Thyroid gland (tissue), 4 donors: ENCODE data around the gene RNF215. TPM values are rescaled to one million over a fixed set of nuclear protein-coding genes. Genes with fewer than 3 reads are reported as not detected.
"Not testable (repeated sequence)": the region's sequence is repeated elsewhere in the genome, so short reads cannot be mapped to it uniquely, and the experiment has no call there.

Experiments used
- DNase-seq, 2 donors: peaks; one replicate each; pipeline ENCODE4 v3.0.0-alpha.2; 2019
- H3K27ac ChIP-seq, 3 donors: fragments of 200-600 bp; sonication (generic); 1 replicate in 2 of 3; 2 replicates in 1 of 3; pipeline ENCODE4 v1.5.1; 2016 to 2019; ENCODE audit warnings: mild to moderate bottlenecking in 1 of 3, moderate library complexity in 1 of 3
- H3K27me3 ChIP-seq: fragments of 200-600 bp; sonication (generic); one replicate; pipeline ENCODE4 v1.5.1; 2019
- H3K36me3 ChIP-seq, 2 donors: fragments of 200-600 bp; sonication (generic); one replicate each; pipeline ENCODE4 v1.5.1; 2016 to 2019
- H3K4me1 ChIP-seq, 2 donors: fragments of 200-600 bp; sonication (generic); one replicate each; pipeline ENCODE4 v1.5.1; 2017 to 2019
- H3K4me3 ChIP-seq, 3 donors: fragments of 200-600 bp; sonication (generic); replicated peaks in 1 of 3; 1 replicate in 2 of 3; 2 replicates in 1 of 3; pipeline ENCODE4 v1.5.1; 2016; ENCODE audit warnings: mild to moderate bottlenecking in 1 of 3
- H3K9me3 ChIP-seq: fragments of 200-600 bp; sonication (generic); one replicate; pipeline ENCODE4 v1.5.1; 2017
- POLR2A ChIP-seq, 2 donors: fragments of 450-650 bp; IDR thresholded peaks; one replicate each; pipeline ENCODE4 v1.6.1; 2017; ENCODE audit warnings: antibody characterized with exemption in 2 of 2, mild to moderate bottlenecking in 2 of 2, moderate library complexity in 1 of 2
- WGBS, 2 donors: methylation state at CpG; one replicate each; pipeline ENCODE4 v1.1.5; 2017; 5-methylcytosine and 5-hydroxymethylcytosine counted together
- intact Hi-C: fragments of 100-400 bp; cut with DNase I; formaldehyde crosslinking; loops from one replicate; pipeline ENCODE4 v1.15.1; 2023
- total RNA-seq, 4 donors: library from RNA; depleted of rRNA; stranded (reverse); fragments of >200 nt; gene quantifications; one replicate each; pipeline ENCODE4 v1.2.3, GENCODE V29; 2016
- TF ChIP-seq, protein P1 (sequence below), 6 experiments: fragments of 200-600 bp in 3 of 6; fragments of 450-650 bp in 3 of 6; sonication (generic) in 3 of 6; IDR thresholded peaks; one replicate each; pipeline ENCODE4 v1.5.1; 2016 to 2019; ENCODE audit warnings: antibody characterized with exemption in 6 of 6, mild to moderate bottlenecking in 2 of 6, inconsistent platforms in 1 of 6, moderate library complexity in 1 of 6

The RNF215 gene
- total RNA-seq, 4 donors from 2014 or later: 14.8 to 25.5 (median 18.8) TPM

DNA sequence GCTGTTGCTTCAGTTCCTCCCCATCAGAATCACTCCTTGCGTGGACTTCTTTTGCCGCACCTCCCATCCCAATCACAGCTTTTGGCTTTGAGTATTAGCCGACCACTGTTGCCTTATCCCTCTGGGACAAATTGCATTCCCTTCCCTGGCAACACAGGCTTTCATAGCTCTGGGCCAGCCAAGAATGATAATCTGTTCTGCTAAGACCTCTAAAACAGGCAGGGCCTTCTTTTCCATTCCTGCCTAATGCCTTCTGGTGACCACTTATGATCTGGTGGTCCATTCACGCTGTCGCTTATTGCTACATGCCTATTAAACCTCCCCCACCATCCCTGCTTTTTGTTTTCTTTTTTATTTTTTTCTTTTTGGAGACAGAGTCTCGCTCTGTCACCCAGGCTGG is 19.2 kb upstream of the RNF215 start:
- TF ChIP-seq, protein P1, sequence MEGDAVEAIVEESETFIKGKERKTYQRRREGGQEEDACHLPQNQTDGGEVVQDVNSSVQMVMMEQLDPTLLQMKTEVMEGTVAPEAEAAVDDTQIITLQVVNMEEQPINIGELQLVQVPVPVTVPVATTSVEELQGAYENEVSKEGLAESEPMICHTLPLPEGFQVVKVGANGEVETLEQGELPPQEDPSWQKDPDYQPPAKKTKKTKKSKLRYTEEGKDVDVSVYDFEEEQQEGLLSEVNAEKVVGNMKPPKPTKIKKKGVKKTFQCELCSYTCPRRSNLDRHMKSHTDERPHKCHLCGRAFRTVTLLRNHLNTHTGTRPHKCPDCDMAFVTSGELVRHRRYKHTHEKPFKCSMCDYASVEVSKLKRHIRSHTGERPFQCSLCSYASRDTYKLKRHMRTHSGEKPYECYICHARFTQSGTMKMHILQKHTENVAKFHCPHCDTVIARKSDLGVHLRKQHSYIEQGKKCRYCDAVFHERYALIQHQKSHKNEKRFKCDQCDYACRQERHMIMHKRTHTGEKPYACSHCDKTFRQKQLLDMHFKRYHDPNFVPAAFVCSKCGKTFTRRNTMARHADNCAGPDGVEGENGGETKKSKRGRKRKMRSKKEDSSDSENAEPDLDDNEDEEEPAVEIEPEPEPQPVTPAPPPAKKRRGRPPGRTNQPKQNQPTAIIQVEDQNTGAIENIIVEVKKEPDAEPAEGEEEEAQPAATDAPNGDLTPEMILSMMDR (IDR thresholded peaks at IDR 0.05): no peak
- TF ChIP-seq POLR2A (IDR thresholded peaks at IDR 0.05): no peak
- 85 to 95% methylated on average over 6 of the region's 6 CpGs for WGBS, 2 donors

DNA sequence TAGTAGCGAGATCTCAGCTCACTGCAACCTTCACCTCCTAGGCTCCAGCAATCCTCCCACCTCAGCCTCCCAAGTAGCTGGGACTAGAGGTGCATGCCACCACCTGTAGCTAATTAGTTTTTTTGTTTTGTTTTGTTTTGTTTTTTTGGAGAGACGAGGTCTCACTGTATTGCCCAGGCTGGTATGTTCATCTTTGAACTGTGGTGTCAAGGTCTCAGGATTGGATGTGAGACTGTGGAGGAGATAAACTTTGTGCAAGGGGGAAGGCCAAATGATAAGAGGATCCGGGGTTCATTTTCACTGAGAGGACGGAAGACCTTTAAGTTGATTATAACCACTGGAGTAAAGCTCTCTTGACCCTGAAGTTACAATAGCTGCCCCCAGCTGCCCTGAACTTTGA is 18.5 kb upstream of the RNF215 start:
- intact Hi-C loops: no loop called here
- Histone ChIP-seq H3K4me3 (no peak overlapping the region), H3K27me3 (no peaks in the 10 kb centered on the region), H3K4me1 (peaks cover 0 to 5% of the 10 kb centered on the region in 2 donors), H3K27ac (no peak overlapping the region), H3K9me3 (no peaks in the 10 kb centered on the region), H3K36me3 (peaks cover 12 to 21% of the 10 kb centered on the region in 2 donors)
- DNase-seq: no peak
- no peak for TF ChIP-seq POLR2A (IDR thresholded peaks at IDR 0.05)
- TF ChIP-seq, protein P1 (IDR thresholded peaks at IDR 0.05): no peak
- 83 to 88% methylated on average over 3 to 4 of the region's 4 CpGs for WGBS, 2 donors

More for the DNA sequence above, 19.2 kb upstream of the RNF215 start:
- Histone ChIP-seq H3K9me3 (no peaks in the 10 kb centered on the region), H3K4me3 (no peak overlapping the region), H3K27ac (no peak overlapping the region), H3K27me3 (no peaks in the 10 kb centered on the region), H3K4me1 (peaks cover 0 to 5% of the 10 kb centered on the region in 2 donors), H3K36me3 (peaks cover 16 to 27% of the 10 kb centered on the region in 2 donors)
- DNase-seq: no peak
- intact Hi-C loops: no loop called here

DNA sequence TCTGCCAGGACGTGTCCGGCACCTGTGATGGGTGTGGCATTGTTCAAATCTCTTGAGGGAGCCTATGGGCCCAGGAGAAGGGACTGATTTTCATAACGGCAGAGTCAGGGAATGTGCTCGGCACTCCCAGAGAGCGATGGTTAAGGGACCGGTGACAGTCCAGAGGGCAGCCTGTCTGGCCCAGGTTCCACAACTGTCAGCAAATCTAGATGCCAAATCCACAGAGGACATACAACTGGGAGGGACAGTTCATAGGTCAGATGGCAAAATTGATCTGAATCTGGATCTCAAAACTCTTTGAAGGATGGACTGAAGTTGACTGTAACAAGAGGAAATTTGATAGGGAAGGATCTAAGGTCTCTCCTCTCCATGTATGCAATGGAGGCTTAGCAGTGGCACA is 17.1 kb upstream of the RNF215 start:
- peaks cover 0 to 12% of the 10 kb centered on the region in 2 donors for H3K36me3 ChIP-seq
- H3K27ac ChIP-seq: no peak overlapping the region
- 86 to 97% methylated on average over 6 of the region's 6 CpGs for whole genome bisulfite sequencing, 2 donors
- DNase-seq: no peak
- no peak overlapping the region for H3K4me3 ChIP-seq
- intact Hi-C loops: no loop called here
- H3K4me1 ChIP-seq: peaks cover 0 to 5% of the 10 kb centered on the region in 2 donors
- TF ChIP-seq POLR2A (IDR thresholded peaks at IDR 0.05): no peak
- TF ChIP-seq, protein P1 (IDR thresholded peaks at IDR 0.05): no peak
- H3K27me3 ChIP-seq: no peaks in the 10 kb centered on the region
- no peaks in the 10 kb centered on the region for H3K9me3 ChIP-seq

DNA sequence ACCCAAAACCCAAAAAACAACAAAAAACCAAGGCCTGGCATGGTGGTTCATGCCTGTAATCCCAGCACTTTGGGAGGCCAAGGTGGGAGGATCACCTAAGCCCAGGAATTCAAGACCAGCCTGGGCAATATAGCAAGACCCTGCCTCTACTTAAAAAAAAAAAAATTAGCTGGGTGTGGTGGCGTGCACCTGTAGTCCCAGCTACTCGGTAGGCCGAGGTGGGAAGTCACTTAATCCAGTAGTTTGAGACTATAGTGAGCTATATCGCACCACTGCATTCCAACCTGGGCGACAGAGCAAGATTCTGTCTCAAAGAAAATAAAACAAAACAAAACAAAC is 15.5 kb upstream of the RNF215 start:
- H3K4me1 ChIP-seq: peaks cover 9 to 18% of the 10 kb centered on the region in 2 donors
- intact Hi-C loops, H3K4me3 ChIP-seq, H3K9me3 ChIP-seq, DNase-seq, H3K27ac ChIP-seq, H3K27me3 ChIP-seq: not testable (repeated sequence)
- peaks cover 0 to 12% of the 10 kb centered on the region in 2 donors for H3K36me3 ChIP-seq
- 98 to 100% methylated on average over 5 of the region's 5 CpGs for WGBS, 2 donors

DNA sequence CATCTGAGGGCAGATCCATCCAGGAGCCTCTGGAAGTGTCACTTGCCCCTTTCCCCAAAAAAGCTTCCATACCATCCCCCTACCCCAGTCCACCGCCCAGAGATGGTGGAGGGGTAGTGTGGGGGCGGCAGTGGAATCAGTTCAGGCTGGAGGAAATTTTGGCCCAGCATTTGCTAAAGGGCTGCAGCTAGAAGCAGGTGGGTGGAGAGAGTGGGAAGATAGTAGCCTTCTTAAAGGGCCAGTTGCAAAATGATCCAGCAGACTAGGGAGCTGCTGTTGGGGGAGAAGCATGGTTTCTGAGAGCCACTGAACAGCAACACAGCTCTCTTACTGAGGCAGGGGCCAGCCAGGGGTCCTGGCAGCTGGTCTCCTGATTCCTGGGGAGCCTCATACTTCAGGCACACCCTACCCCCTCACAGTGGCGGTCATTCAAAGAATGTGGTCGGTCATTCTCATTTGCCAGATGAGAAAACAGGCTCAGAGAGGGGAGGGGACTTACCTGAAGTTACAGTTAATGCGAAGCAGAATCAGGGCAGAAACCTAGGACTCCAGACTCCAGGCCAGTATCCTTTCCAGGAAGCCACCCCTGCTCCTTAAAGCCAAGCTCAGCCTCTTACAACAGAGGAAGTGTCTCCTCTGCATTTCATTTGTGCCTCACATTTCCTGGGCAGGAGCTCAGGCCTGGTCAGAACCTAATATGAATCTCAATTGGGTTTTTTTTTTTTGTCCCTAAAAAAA is 15.0 kb upstream of the RNF215 start:
- TF ChIP-seq, protein P1 (IDR thresholded peaks at IDR 0.05): no peak
- TF ChIP-seq POLR2A (IDR thresholded peaks at IDR 0.05): no peak
- H3K27ac ChIP-seq: no peak overlapping the region
- H3K36me3 ChIP-seq: peaks cover 0 to 8% of the 10 kb centered on the region in 2 donors
- 67 to 78% methylated on average over 5 of the region's 5 CpGs for WGBS, 2 donors
- H3K9me3 ChIP-seq: no peaks in the 10 kb centered on the region
- intact Hi-C loops: no loop called here
- no peak for DNase-seq
- H3K27me3 ChIP-seq: no peaks in the 10 kb centered on the region
- no peak overlapping the region for H3K4me3 ChIP-seq
- H3K4me1 ChIP-seq: peaks cover 13 to 19% of the 10 kb centered on the region in 2 donors

DNA sequence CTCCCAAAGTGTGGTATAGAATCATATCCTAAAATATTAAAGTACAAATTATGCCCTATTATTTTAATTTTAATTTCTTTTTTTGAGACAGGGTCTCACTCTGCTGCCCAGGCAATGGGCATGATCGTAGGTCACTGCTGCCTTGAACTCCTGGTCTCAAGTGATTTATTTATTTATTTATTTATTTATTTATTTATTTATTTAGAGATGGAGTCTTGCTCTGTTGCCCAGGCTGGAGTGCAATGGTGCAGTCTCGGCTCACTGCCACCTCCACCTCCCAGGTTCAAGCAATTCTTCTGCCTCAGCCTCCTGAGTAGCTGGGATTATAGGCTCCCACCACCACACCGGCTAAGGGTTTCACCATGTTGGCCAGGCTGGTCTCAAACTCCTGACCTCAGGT is 13.8 kb upstream of the RNF215 start:
- H3K27ac ChIP-seq, H3K4me3 ChIP-seq, intact Hi-C loops, H3K36me3 ChIP-seq, DNase-seq, H3K27me3 ChIP-seq, H3K9me3 ChIP-seq: not testable (repeated sequence)
- 94 to 99% methylated on average over 3 of the region's 3 CpGs for whole genome bisulfite sequencing, 2 donors
- peaks cover 13 to 25% of the 10 kb centered on the region in 2 donors for H3K4me1 ChIP-seq
